Measurements from ENCODE around the gene SRCIN1.

GRCh38 chr17:38536661-38537060 is 69.1 kb downstream of the SRCIN1 start:
- TF ChIP-seq CTCF (IDR thresholded peaks at IDR 0.05) (no peak), POLR2AphosphoS5 (IDR thresholded peaks at IDR 0.05) (no peak), POLR2A (IDR thresholded peaks at IDR 0.05; ENCODE audit: low read depth) (no peak)

All from esophagus muscularis mucosa (tissue), 3 donors.